ENCODE data around the gene SENP5. TPM values are rescaled to one million over a fixed set of nuclear protein-coding genes. Genes with fewer than 3 reads are reported as not detected.
A peak's percentile ranks its signal among the peaks of the same experiment; 100 is the strongest.

The SENP5 gene
- total and polyA plus RNA-seq, 9 of the 15 experiments (the other 6 are each of a cell fraction or from before 2014, with no cell fraction given) = 18.3 to 59.7 (median 35.8) TPM

- intact Hi-C loops (cut with micrococcal nuclease) (no loop called here), in situ Hi-C loops (cut with MboI) (no loop called here)
- ATAC-seq = no peak
- H2AFZ ChIP-seq (ENCODE audit: low read depth, low read length) = no peak overlapping the region
- BruUV-seq (replicated peaks) = no TSS peak
- ChIA-PET CTCF (ENCODE audit: low intra/inter-chr PET ratio) (no interaction called here), POLR2A (interaction anchor here (0.6 to 1.4 kb wide), 4 partner anchors 13 to 438 kb away, joined by 3 to 4 read pairs (median 3); no protein-coding TSS in a partner anchor)
- no peak overlapping the region for H3K4me3 ChIP-seq
- no peak overlapping the region for H3K27ac ChIP-seq (ENCODE audit: extremely low read depth, low read depth, low read length)
- no peak for DNase-seq (ENCODE audit: extremely low read depth in 1 of 4, low spot score in 3 of 4)
- TF ChIP-seq ZBTB33 (CRISPR knock-in tag; IDR thresholded peaks at IDR 0.05) = peak; percentile 74
- TF ChIP-seq ETS2 (tag; IDR thresholded peaks at IDR 0.05; ENCODE audit: borderline replicate concordance, poor library complexity, severe bottlenecking) = no peak
- TF ChIP-seq ELF4 (CRISPR knock-in tag; IDR thresholded peaks at IDR 0.05) = no peak
- peak; percentile 1 for TF ChIP-seq KDM5B (IDR thresholded peaks at IDR 0.05; ENCODE audit: insufficient replicate concordance, low read depth, low read length)
- TF ChIP-seq ZNF764 (CRISPR knock-in tag; IDR thresholded peaks at IDR 0.05; ENCODE audit: low read depth) = no peak
- TF ChIP-seq PRDM10 (IDR thresholded peaks at IDR 0.05; ENCODE audit: partially characterized antibody) = peak; percentile 89
- no peak for TF ChIP-seq TRIM24 (IDR thresholded peaks at IDR 0.05)
- TF ChIP-seq THAP12 (CRISPR knock-in tag; IDR thresholded peaks at IDR 0.05) = no peak
- FAIRE-seq = no peak
- H3K9ac ChIP-seq (ENCODE audit: insufficient read depth in 1 of 2, low read depth in 2 of 2, low read length in 2 of 2) = no peak overlapping the region
- H3K9me3 ChIP-seq (replicated peaks; ENCODE audit: control insufficient read depth, insufficient read depth, low read depth, low read length) = peaks cover 3% of the 10 kb centered on the region; the same call in 1 of the 2 replicates
- no peaks in the 10 kb centered on the region for H3K9me1 ChIP-seq (ENCODE audit: control insufficient read depth, insufficient read depth, low read length)
- no peaks in the 10 kb centered on the region for H3K27me3 ChIP-seq (ENCODE audit: control insufficient read depth in 2 of 2, insufficient read depth in 2 of 2, low read length in 2 of 2)
- no peaks in the 10 kb centered on the region for H4K20me1 ChIP-seq (replicated peaks; ENCODE audit: control insufficient read depth, insufficient read depth, low read length)
- WGBS (ENCODE audit: insufficient coverage, low coverage, missing lambda C conversion rate) = 92% methylated on average over 27 of the region's 47 CpGs
- H3K4me1 ChIP-seq (replicated peaks in 1 of 2; ENCODE audit: control insufficient read depth in 2 of 2, insufficient read depth in 2 of 2, low read length in 2 of 2) = peaks cover 15 to 28% of the 10 kb centered on the region in 2 experiments; a peak in 4 of 5 replicates
- H3K36me3 ChIP-seq (ENCODE audit: control insufficient read depth, insufficient read depth, low read length) = peaks cover 8% of the 10 kb centered on the region; the same call in 1 of the 3 replicates
- H3K4me2 ChIP-seq (ENCODE audit: insufficient read depth, low read length) = no peak overlapping the region
- H3K79me2 ChIP-seq (ENCODE audit: control insufficient read depth, insufficient read depth, low read length) = peaks cover 12% of the 10 kb centered on the region; the same call in 2 of the 3 replicates
These were observed 99.0 kb downstream of the SENP5 start for GRCh38 chr3:196966526-196967401.

Data from K562 (cell line).